ENCODE results near the gene TBX19. TPM values are rescaled to one million over a fixed set of nuclear protein-coding genes. Genes with fewer than 3 reads are reported as not detected.

TBX19 gene
- total RNA-seq, 1 donor from 2014 or later = 0.33 TPM

GRCh38 chr1:168264296-168264695, 16.4 kb upstream of the TBX19 start:
- H3K36me3 ChIP-seq = no peaks in the 10 kb centered on the region
- no peak for DNase-seq
- H3K9me3 ChIP-seq (replicated peaks) = no peaks in the 10 kb centered on the region
- H3K27ac ChIP-seq (replicated peaks) = no peak overlapping the region
- no peak for TF ChIP-seq CTCF (IDR thresholded peaks at IDR 0.05; ENCODE audit: borderline replicate concordance)
- H3K4me3 ChIP-seq = no peak overlapping the region
- no peaks in the 10 kb centered on the region for H3K27me3 ChIP-seq (ENCODE audit: low read depth)
- peaks cover 19% of the 10 kb centered on the region for H3K4me1 ChIP-seq
- intact Hi-C loops (cut with micrococcal nuclease) = no loop called here

GRCh38 chr1:168265596-168265995, 15.1 kb upstream of the TBX19 start:
- Histone ChIP-seq H3K4me3 (no peak overlapping the region), H3K9me3 (replicated peaks) (no peaks in the 10 kb centered on the region), H3K36me3 (no peaks in the 10 kb centered on the region), H3K27me3 (ENCODE audit: low read depth) (no peaks in the 10 kb centered on the region), H3K27ac (replicated peaks) (no peak overlapping the region), H3K4me1 (peaks cover 17% of the 10 kb centered on the region)
- intact Hi-C loops (cut with micrococcal nuclease) = no loop called here
- no peak for TF ChIP-seq CTCF (IDR thresholded peaks at IDR 0.05; ENCODE audit: borderline replicate concordance)
- no peak for DNase-seq

- no peak overlapping the region for H3K4me3 ChIP-seq
- DNase-seq = no peak
- no peaks in the 10 kb centered on the region for H3K27me3 ChIP-seq (ENCODE audit: low read depth)
- no peaks in the 10 kb centered on the region for H3K9me3 ChIP-seq (replicated peaks)
- intact Hi-C loops (cut with micrococcal nuclease) = no loop called here
- H3K4me1 ChIP-seq = peaks cover 5% of the 10 kb centered on the region
- H3K36me3 ChIP-seq = no peaks in the 10 kb centered on the region
- TF ChIP-seq CTCF (IDR thresholded peaks at IDR 0.05; ENCODE audit: borderline replicate concordance) = no peak
- H3K27ac ChIP-seq (replicated peaks) = no peak overlapping the region
Measured at GRCh38 chr1:168266644-168267186, 14.0 kb upstream of the TBX19 start.

GRCh38 chr1:168271636-168272035, 9.0 kb upstream of the TBX19 start:
- Histone ChIP-seq H3K4me3 (no peak overlapping the region), H3K9me3 (replicated peaks) (peaks cover 8% of the 10 kb centered on the region), H3K4me1 (no peaks in the 10 kb centered on the region), H3K27ac (replicated peaks) (no peak overlapping the region), H3K36me3 (no peaks in the 10 kb centered on the region), H3K27me3 (ENCODE audit: low read depth) (no peaks in the 10 kb centered on the region)
- no peak for TF ChIP-seq CTCF (IDR thresholded peaks at IDR 0.05; ENCODE audit: borderline replicate concordance)
- intact Hi-C loops (cut with micrococcal nuclease) = no loop called here
- DNase-seq = no peak

- TF ChIP-seq CTCF (IDR thresholded peaks at IDR 0.05; ENCODE audit: borderline replicate concordance) = no peak
Measured at GRCh38 chr1:168273575-168273974, 7.1 kb upstream of the TBX19 start.

More at GRCh38 chr1:168273575-168273974, 7.1 kb upstream of the TBX19 start:
- H3K4me1 ChIP-seq = no peaks in the 10 kb centered on the region
- H3K4me3 ChIP-seq = no peak overlapping the region
- no peaks in the 10 kb centered on the region for H3K36me3 ChIP-seq
- H3K27ac ChIP-seq (replicated peaks) = no peak overlapping the region
- intact Hi-C loops (cut with micrococcal nuclease) = no loop called here
- no peaks in the 10 kb centered on the region for H3K27me3 ChIP-seq (ENCODE audit: low read depth)
- H3K9me3 ChIP-seq (replicated peaks) = peaks cover 20% of the 10 kb centered on the region
- DNase-seq = no peak

All from left ventricle myocardium inferior (tissue), 1 donor.